PFSK-1 (cell line): ENCODE results near the gene LDLRAD4.

Source experiments
- FOXP2 ChIP-seq: optimal IDR thresholded peaks from 2 replicates; pipeline ENCODE3; 2011; ENCODE audit warnings: borderline replicate concordance, control low read depth, inconsistent platforms; ENCODE audit not compliant: insufficient read depth; ENCODE audit errors: extremely low read length, extremely low read depth
- POLR2AphosphoS5 ChIP-seq: IDR thresholded peaks from 2 replicates; pipeline ENCODE4 v1.6.1; 2012; ENCODE audit warnings: low read depth, mild to moderate bottlenecking, control low read depth, low read length, moderate library complexity
- SIN3A ChIP-seq: IDR thresholded peaks from 2 replicates; pipeline ENCODE4 v1.6.1; 2012; ENCODE audit warnings: mild to moderate bottlenecking, low read length, moderate library complexity, borderline replicate concordance; ENCODE audit not compliant: insufficient read depth
- TAF1 ChIP-seq: IDR thresholded peaks from 2 replicates; pipeline ENCODE4 v1.6.1; 2012; ENCODE audit warnings: low read length, control low read depth, borderline replicate concordance; ENCODE audit not compliant: insufficient read depth
- TF ChIP-seq, protein P1 (sequence below), 2 experiments: IDR thresholded peaks; 2 replicates each; pipeline versions ENCODE4 v1.6.1 to v1.8.0; 2011 to 2012; ENCODE audit warnings: low read depth in 2 of 2, low read length in 2 of 2, control low read depth in 1 of 2, inconsistent platforms in 1 of 2, mild to moderate bottlenecking in 1 of 2, moderate library complexity in 1 of 2; ENCODE audit not compliant: insufficient read depth in 1 of 2

DNA sequence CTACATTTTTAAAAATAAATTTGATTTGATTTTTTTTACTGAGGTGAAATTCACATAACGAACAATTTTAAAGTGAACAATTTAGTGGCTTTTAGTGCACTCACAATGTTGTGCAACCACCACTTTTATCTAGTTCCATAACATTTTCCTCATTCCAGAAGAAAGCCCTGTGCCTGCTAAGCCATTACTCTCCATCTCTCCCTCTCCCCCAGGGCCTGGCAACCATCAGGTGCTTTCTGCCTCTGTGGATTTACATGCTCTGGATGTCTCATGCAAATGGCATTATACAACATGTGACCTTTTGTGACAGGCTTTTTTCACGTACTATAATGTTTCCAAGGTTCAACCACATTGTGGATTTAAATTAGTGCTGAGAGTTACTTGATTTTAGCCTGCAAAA lies 19.9 kb upstream of the LDLRAD4 start:
- TF ChIP-seq, protein P1, sequence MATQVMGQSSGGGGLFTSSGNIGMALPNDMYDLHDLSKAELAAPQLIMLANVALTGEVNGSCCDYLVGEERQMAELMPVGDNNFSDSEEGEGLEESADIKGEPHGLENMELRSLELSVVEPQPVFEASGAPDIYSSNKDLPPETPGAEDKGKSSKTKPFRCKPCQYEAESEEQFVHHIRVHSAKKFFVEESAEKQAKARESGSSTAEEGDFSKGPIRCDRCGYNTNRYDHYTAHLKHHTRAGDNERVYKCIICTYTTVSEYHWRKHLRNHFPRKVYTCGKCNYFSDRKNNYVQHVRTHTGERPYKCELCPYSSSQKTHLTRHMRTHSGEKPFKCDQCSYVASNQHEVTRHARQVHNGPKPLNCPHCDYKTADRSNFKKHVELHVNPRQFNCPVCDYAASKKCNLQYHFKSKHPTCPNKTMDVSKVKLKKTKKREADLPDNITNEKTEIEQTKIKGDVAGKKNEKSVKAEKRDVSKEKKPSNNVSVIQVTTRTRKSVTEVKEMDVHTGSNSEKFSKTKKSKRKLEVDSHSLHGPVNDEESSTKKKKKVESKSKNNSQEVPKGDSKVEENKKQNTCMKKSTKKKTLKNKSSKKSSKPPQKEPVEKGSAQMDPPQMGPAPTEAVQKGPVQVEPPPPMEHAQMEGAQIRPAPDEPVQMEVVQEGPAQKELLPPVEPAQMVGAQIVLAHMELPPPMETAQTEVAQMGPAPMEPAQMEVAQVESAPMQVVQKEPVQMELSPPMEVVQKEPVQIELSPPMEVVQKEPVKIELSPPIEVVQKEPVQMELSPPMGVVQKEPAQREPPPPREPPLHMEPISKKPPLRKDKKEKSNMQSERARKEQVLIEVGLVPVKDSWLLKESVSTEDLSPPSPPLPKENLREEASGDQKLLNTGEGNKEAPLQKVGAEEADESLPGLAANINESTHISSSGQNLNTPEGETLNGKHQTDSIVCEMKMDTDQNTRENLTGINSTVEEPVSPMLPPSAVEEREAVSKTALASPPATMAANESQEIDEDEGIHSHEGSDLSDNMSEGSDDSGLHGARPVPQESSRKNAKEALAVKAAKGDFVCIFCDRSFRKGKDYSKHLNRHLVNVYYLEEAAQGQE (IDR thresholded peaks at IDR 0.05; ENCODE audit: insufficient read depth in 1 of 2, low read depth in 2 of 2, low read length in 2 of 2), result no peak
- no peak for TF ChIP-seq POLR2AphosphoS5
- no peak for TF ChIP-seq TAF1
- no peak for TF ChIP-seq SIN3A
- no peak for TF ChIP-seq FOXP2
